Uterus (tissue), 4 donors: ENCODE results near the gene SURF2. TPM values are rescaled to one million over a fixed set of nuclear protein-coding genes. Genes with fewer than 3 reads are reported as not detected.

Source experiments
- DNase-seq, 2 donors: peaks; one replicate each; pipeline ENCODE4 v3.0.0-alpha.2; 2019 to 2020
- H3K27ac ChIP-seq, 2 donors: fragments of 200-600 bp; sonication (generic); 1 replicate in 1 of 2; 2 replicates in 1 of 2; pipeline ENCODE4 v1.5.1; 2016 to 2018
- H3K27me3 ChIP-seq, 2 donors: fragments of 200-600 bp; sonication (generic); one replicate each; pipeline ENCODE4 v1.5.1; 2018 to 2019; ENCODE audit warnings: control low read depth in 1 of 2
- H3K36me3 ChIP-seq, 2 donors: fragments of 200-600 bp; sonication (generic); one replicate each; pipeline ENCODE4 v1.5.1; 2019; ENCODE audit warnings: control low read depth in 1 of 2
- H3K4me1 ChIP-seq, 2 donors: fragments of 200-600 bp; sonication (generic); one replicate each; pipeline ENCODE4 v1.5.1; 2018 to 2019; ENCODE audit warnings: control low read depth in 1 of 2
- H3K4me3 ChIP-seq, 2 donors: fragments of 200-600 bp; sonication (generic); 1 replicate in 1 of 2; 2 replicates in 1 of 2; pipeline ENCODE4 v1.5.1; 2018 to 2019; ENCODE audit warnings: mild to moderate bottlenecking in 1 of 2
- H3K9me3 ChIP-seq, 2 donors: fragments of 200-600 bp; sonication (generic); one replicate each; pipeline ENCODE4 v1.5.1; 2019; ENCODE audit warnings: control low read depth in 1 of 2
- CTCF ChIP-seq, 4 experiments: fragments of 200-600 bp in 2 of 4; fragments of 450-650 bp in 2 of 4; sonication (generic) in 2 of 4; IDR thresholded peaks; one replicate each; pipeline ENCODE4 v1.5.1; 2016 to 2019; ENCODE audit warnings: antibody characterized with exemption in 4 of 4, mild to moderate bottlenecking in 2 of 4, moderate library complexity in 1 of 4
- POLR2A ChIP-seq, 2 donors: fragments of 450-650 bp; IDR thresholded peaks; one replicate each; pipeline ENCODE4 v1.6.1; 2016; ENCODE audit warnings: antibody characterized with exemption in 2 of 2, mild to moderate bottlenecking in 1 of 2, moderate library complexity in 1 of 2
- intact Hi-C: fragments of 100-400 bp; cut with DNase I; formaldehyde crosslinking; loops from one replicate; pipeline ENCODE4 v1.15.1; 2023; ENCODE audit warnings: low total_unique reads
- small RNA-seq: library from RNA; depleted of rRNA; stranded (forward); fragments of <200 nt; gene quantifications from one replicate; pipeline ENCODE3, GENCODE V24; 2016
- total RNA-seq, 4 donors: library from RNA; depleted of rRNA in 3 of 4; stranded (reverse); fragments of >200 nt in 3 of 4; gene quantifications; one replicate each; pipeline versions ENCODE4 v1.1.0 to v1.2.4, GENCODE V29; 2014 to 2023
- donor health status: DM: yes; HTN: yes; CAD: no.

SURF2 gene
- total RNA-seq, 4 donors from 2014 or later, result 0.51 to 15.3 (median 5.9) TPM; not detected in 1

GRCh38 chr9:133405508-133406438 lies 49.4 kb downstream of the SURF2 start:
- Histone ChIP-seq H3K27me3 (no peaks in the 10 kb centered on the region), H3K9me3 (no peaks in the 10 kb centered on the region), H3K36me3 (no peaks in the 10 kb centered on the region), H3K4me1 (no peaks in the 10 kb centered on the region), H3K27ac (no peak overlapping the region), H3K4me3 (no peak overlapping the region)
- intact Hi-C loops, result loop anchor here (5.0 kb wide), 1 partner anchor 82 kb away; no protein-coding TSS in a partner anchor
- TF ChIP-seq POLR2A (IDR thresholded peaks at IDR 0.05) (no peak), CTCF (IDR thresholded peaks at IDR 0.05) (no peak)
- DNase-seq, result peak in 1 of 2 donors; percentile 30

DNA sequence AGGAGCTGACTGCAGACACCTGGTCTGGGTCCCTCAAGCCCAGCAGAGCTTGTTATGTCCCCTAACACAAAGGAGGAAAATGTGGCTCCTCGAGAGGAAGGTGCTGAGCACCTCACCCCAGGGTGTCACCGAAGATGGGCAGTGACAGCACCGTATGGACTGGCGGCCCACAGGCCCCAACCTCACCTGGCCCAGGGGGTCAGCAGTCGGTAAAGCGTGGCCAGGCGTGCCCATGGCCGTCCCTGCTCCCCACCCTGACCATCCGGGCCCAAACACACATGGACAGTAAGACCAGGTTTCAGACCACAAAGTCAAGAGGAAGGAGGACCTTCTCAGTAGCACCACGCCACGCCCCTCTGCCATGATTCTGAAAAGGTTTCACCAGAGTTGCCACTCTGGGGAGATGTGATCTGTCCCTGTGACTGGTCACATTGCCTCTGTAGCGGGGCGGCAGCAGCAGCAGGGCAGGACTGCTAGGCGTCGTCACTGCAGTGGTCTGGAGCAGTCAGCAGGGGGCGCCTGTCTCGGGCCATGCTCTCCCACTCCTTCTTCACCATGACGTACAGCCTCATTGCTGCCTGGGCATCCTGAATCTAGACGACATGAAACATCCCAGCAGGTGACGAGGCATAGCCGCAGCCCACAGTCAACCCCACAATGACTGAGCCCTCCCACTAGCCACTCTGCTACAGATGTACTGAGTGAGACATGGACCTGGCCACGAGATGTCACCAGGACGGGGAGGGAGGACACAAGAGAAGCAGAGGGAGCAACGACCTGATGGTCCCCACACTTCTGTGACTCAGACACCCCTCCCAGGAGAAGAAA lies 50.3 kb downstream of the SURF2 start:
- Histone ChIP-seq H3K4me3 (no peak overlapping the region), H3K4me1 (no peaks in the 10 kb centered on the region), H3K27me3 (no peaks in the 10 kb centered on the region), H3K27ac (no peak overlapping the region), H3K9me3 (no peaks in the 10 kb centered on the region), H3K36me3 (no peaks in the 10 kb centered on the region)
- peak; percentile 60 to 62 for DNase-seq
- intact Hi-C loops, result loop anchor here (5.0 kb wide), 1 partner anchor 81 kb away; no protein-coding TSS in a partner anchor
- TF ChIP-seq CTCF (IDR thresholded peaks at IDR 0.05) (peak; percentile 66 to 82 (median 80)), POLR2A (IDR thresholded peaks at IDR 0.05) (no peak)

DNA sequence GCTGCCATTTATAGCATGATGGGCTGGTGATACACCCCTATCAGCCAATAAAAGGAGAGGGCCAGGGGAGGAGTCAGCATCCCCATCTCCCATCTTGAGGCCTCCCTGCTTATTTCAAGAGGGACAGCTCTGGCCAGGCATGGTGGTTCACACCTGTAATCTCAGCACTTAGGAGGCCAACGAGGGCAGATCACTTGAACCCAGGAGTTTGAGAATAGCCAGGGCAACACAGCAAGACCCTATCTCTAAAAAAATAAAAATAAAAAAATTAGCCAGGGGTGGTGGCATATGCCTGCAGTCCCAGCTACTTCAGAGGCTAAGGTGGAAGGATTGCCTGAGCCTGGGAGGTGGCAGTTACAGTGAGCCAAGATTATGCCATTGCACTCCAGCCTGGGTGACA lies 51.7 kb downstream of the SURF2 start:
- Histone ChIP-seq H3K36me3 (no peaks in the 10 kb centered on the region), H3K27me3 (no peaks in the 10 kb centered on the region), H3K27ac (no peak overlapping the region), H3K4me1 (no peaks in the 10 kb centered on the region), H3K4me3 (no peak overlapping the region), H3K9me3 (no peaks in the 10 kb centered on the region)
- DNase-seq, result no peak
- no peak for TF ChIP-seq POLR2A (IDR thresholded peaks at IDR 0.05)
- TF ChIP-seq CTCF (IDR thresholded peaks at IDR 0.05), result no peak
- intact Hi-C loops, result loop anchor here (5.0 kb wide), 1 partner anchor 79 kb away; no protein-coding TSS in a partner anchor

Small RNAs within 50 kb of the gene (small RNA-seq; reads per million reads assigned to genes)
- gene RF00019, result not detected
- gene SNORD24, result not detected
- not detected for gene SNORD36A
- not detected for gene SNORD36B
- not detected for gene SNORD36C

Other genes with a start within 250 kb of the SURF2 start
- gene RALGDS, start 235.3 kb upstream of the SURF2 start, total RNA-seq, result 10 to 100 TPM; 14.1 to 67.9 (median 30.3) TPM
- gene GBGT1, start 192.6 kb upstream of the SURF2 start, total RNA-seq, result 10 to 100 TPM in 2 of 4 donors, 1 to 10 TPM in 2; 3.5 to 28.5 (median 9.8) TPM
- gene OBP2B, start 147.3 kb upstream of the SURF2 start, total RNA-seq, result not detected
- 1 to 10 TPM in 1 of 4 donors, under 1 TPM in 3; 0.29 to 6.1 (median 0.59) TPM for gene ABO, start 81.3 kb upstream of the SURF2 start, total RNA-seq
- gene SURF6, start 20.4 kb upstream of the SURF2 start, total RNA-seq, result 10 to 100 TPM in 3 of 4 donors, 1 to 10 TPM in 1; 2.9 to 19.3 (median 17.2) TPM
- gene MED22, start 8.4 kb upstream of the SURF2 start, total RNA-seq, result 10 to 100 TPM in 3 of 4 donors, 1 to 10 TPM in 1; 10.0 to 41.0 (median 30.9) TPM
- 1,000 to 10,000 TPM; 1,745 to 3,005 (median 2,502) TPM for gene RPL7A, start 8.3 kb upstream of the SURF2 start, total RNA-seq
- gene SURF1, start 63 bp upstream of the SURF2 start, total RNA-seq, result 10 to 100 TPM; 13.0 to 34.7 (median 24.4) TPM
- gene SURF4, start 19.5 kb downstream of the SURF2 start, total RNA-seq, result 100 to 1,000 TPM in 2 of 4 donors, 10 to 100 TPM in 2; 74.7 to 262 (median 108) TPM
- 1 to 10 TPM in 2 of 4 donors, under 1 TPM in 1, not detected in 1; 0.88 to 1.7 (median 1.5) TPM for gene STKLD1, start 19.8 kb downstream of the SURF2 start, total RNA-seq
- gene REXO4, start 61.5 kb downstream of the SURF2 start, total RNA-seq, result 10 to 100 TPM in 3 of 4 donors, 1 to 10 TPM in 1; 6.4 to 25.0 (median 20.2) TPM
- gene ADAMTS13, start 65.8 kb downstream of the SURF2 start, total RNA-seq, result 1 to 10 TPM in 3 of 4 donors, not detected in 1; 1.8 to 4.9 (median 3.8) TPM
- gene CACFD1, start 103.4 kb downstream of the SURF2 start, total RNA-seq, result 10 to 100 TPM in 1 of 4 donors, 1 to 10 TPM in 3; 2.3 to 21.6 (median 5.2) TPM
- gene SLC2A6, start 122.5 kb downstream of the SURF2 start, total RNA-seq, result 10 to 100 TPM in 1 of 4 donors, 1 to 10 TPM in 1, under 1 TPM in 2; 0.26 to 11.5 (median 2.1) TPM
- gene MYMK, start 168.4 kb downstream of the SURF2 start, total RNA-seq, result not detected
- gene ADAMTSL2, start 178.2 kb downstream of the SURF2 start, total RNA-seq, result 1 to 10 TPM in 2 of 4 donors, under 1 TPM in 1, not detected in 1; 0.26 to 3.0 (median 2.4) TPM